Activated CD8-positive, alpha-beta memory T cell treated with anti-CD3 and anti-CD28 coated beads, Interleukin-2, amount 50 U/mL, for 24 hours (primary cell): Measurements from ENCODE around the gene TGFB1I1.
"Not testable (repeated sequence)": the region's sequence is repeated elsewhere in the genome, so short reads cannot be mapped to it uniquely, and the experiment has no call there.

ENCODE experiments used
- DNase-seq: peaks from one replicate; pipeline ENCODE4 v3.0.0-alpha.2; 2020; ENCODE audit errors: extremely low read depth

TGFB1I1 gene

GRCh38 chr16:31487720-31488467 is 15.9 kb downstream of the TGFB1I1 start:
- DNase-seq: peak; percentile 26

GRCh38 chr16:31488468-31489297 is 16.7 kb downstream of the TGFB1I1 start:
- no peak for DNase-seq

GRCh38 chr16:31489298-31489564 is 17.3 kb downstream of the TGFB1I1 start:
- no peak for DNase-seq

GRCh38 chr16:31489616-31490584 is 17.9 kb downstream of the TGFB1I1 start:
- no peak for DNase-seq

GRCh38 chr16:31491778-31492418 is 19.9 kb downstream of the TGFB1I1 start:
- no peak for DNase-seq

GRCh38 chr16:31493506-31494125 is 21.7 kb downstream of the TGFB1I1 start:
- DNase-seq: no peak

- no peak for DNase-seq
Measured at GRCh38 chr16:31496670-31497069, 24.7 kb downstream of the TGFB1I1 start.

GRCh38 chr16:31498493-31498892 is 26.5 kb downstream of the TGFB1I1 start:
- no peak for DNase-seq

- DNase-seq: no peak
Measured at GRCh38 chr16:31499928-31500327, 28.0 kb downstream of the TGFB1I1 start.

- DNase-seq: no peak
Measured at GRCh38 chr16:31501226-31501965, 29.4 kb downstream of the TGFB1I1 start.

- no peak for DNase-seq
Measured at GRCh38 chr16:31501966-31502348, 30.0 kb downstream of the TGFB1I1 start.

- no peak for DNase-seq
Measured at GRCh38 chr16:31502981-31503380, 31.0 kb downstream of the TGFB1I1 start.

GRCh38 chr16:31503555-31503954 is 31.6 kb downstream of the TGFB1I1 start:
- not testable (repeated sequence) for DNase-seq

- DNase-seq: no peak
Measured at GRCh38 chr16:31504159-31504558, 32.2 kb downstream of the TGFB1I1 start.

GRCh38 chr16:31505483-31505882 is 33.5 kb downstream of the TGFB1I1 start:
- DNase-seq: no peak

GRCh38 chr16:31507617-31507928 is 35.6 kb downstream of the TGFB1I1 start:
- DNase-seq: no peak

- peak; percentile 59 for DNase-seq
Measured at GRCh38 chr16:31507929-31508705, 36.2 kb downstream of the TGFB1I1 start, which contains the start of gene RUSF1. TSS of gene RUSF1 (minus strand) at chr16:31508391. CDS start at chr16:31508373, 18 bp downstream.

GRCh38 chr16:31508706-31509195 is 36.8 kb downstream of the TGFB1I1 start:
- DNase-seq: no peak

- DNase-seq: no peak
Measured at GRCh38 chr16:31513126-31513525, 41.2 kb downstream of the TGFB1I1 start.

- no peak for DNase-seq
Measured at GRCh38 chr16:31513884-31514283, 41.9 kb downstream of the TGFB1I1 start.
